HG02571 (cell line): ENCODE results near the gene SULT1A4.
"Not testable (repeated sequence)": the region's sequence is repeated elsewhere in the genome, so short reads cannot be mapped to it uniquely, and the experiment has no call there.

ENCODE experiments used
- ATAC-seq: cut with Tn5 transposase; IDR thresholded peaks from one replicate; pipeline ENCODE4 v1.9.1; 2021; ENCODE audit warnings: mild to moderate bottlenecking, moderate library complexity; ENCODE audit not compliant: unreplicated experiment

The SULT1A4 gene

GRCh38 chr16:29459706-29460646 is at the start of gene SULT1A4:
Gene SULT1A4 (plus strand): TSS chr16:29459913. CDS start chr16:29461386, 1,473 bp downstream.
- not testable (repeated sequence) for ATAC-seq

GRCh38 chr16:29423587-29423986 is 36.1 kb upstream of the SULT1A4 start:
- not testable (repeated sequence) for ATAC-seq

GRCh38 chr16:29425390-29425789 is 34.3 kb upstream of the SULT1A4 start:
- ATAC-seq = not testable (repeated sequence)

- ATAC-seq = peak; percentile 1
These were observed 6.0 kb upstream of the SULT1A4 start for GRCh38 chr16:29453754-29454153.

GRCh38 chr16:29454269-29454668 is 5.4 kb upstream of the SULT1A4 start, which contains the start of the genes BOLA2 and SLX1B:
Gene BOLA2 (minus strand): TSS chr16:29454351. CDS start chr16:29454253, 98 bp downstream.
Gene SLX1B (plus strand): TSS chr16:29454533.
- peak; percentile 85 for ATAC-seq

- peak; percentile 61 for ATAC-seq
These were observed 4.9 kb upstream of the SULT1A4 start for GRCh38 chr16:29454828-29455227.

GRCh38 chr16:29457660-29458059 is 2.1 kb upstream of the SULT1A4 start:
- ATAC-seq = not testable (repeated sequence)

GRCh38 chr16:29460647-29461030 is 926 bp downstream of the SULT1A4 start:
- not testable (repeated sequence) for ATAC-seq

GRCh38 chr16:29465985-29466824 is 6.5 kb downstream of the SULT1A4 start:
- not testable (repeated sequence) for ATAC-seq

- ATAC-seq = not testable (repeated sequence)
These were observed 7.2 kb downstream of the SULT1A4 start for GRCh38 chr16:29466904-29467303.

- ATAC-seq = not testable (repeated sequence)
These were observed 8.1 kb downstream of the SULT1A4 start for GRCh38 chr16:29467654-29468366.

- ATAC-seq = not testable (repeated sequence)
These were observed 9.9 kb downstream of the SULT1A4 start for GRCh38 chr16:29469660-29470059.

- ATAC-seq = not testable (repeated sequence)
These were observed 12.4 kb downstream of the SULT1A4 start for GRCh38 chr16:29472065-29472464.

GRCh38 chr16:29482276-29482675 is 22.6 kb downstream of the SULT1A4 start:
- not testable (repeated sequence) for ATAC-seq

- ATAC-seq = not testable (repeated sequence)
These were observed 46.6 kb downstream of the SULT1A4 start, which contains the start of gene NPIPB12 for GRCh38 chr16:29506308-29506707. Gene NPIPB12 (minus strand): TSS chr16:29506408.
